ENCODE data around the gene C3orf80. TPM values are rescaled to one million over a fixed set of nuclear protein-coding genes. Genes with fewer than 3 reads are reported as not detected.
"Not testable (repeated sequence)": the region's sequence is repeated elsewhere in the genome, so short reads cannot be mapped to it uniquely, and the experiment has no call there.

Gene C3orf80
- polyA plus RNA-seq, 3 donors: 0.30 to 0.39 (median 0.32) TPM

- no peak for DNase-seq (ENCODE audit: extremely low read depth in 1 of 11, low read depth in 9 of 11, low spot score in 4 of 11)
These were observed 24.9 kb upstream of the C3orf80 start for GRCh38 chr3:160200353-160200752.

- DNase-seq (ENCODE audit: extremely low read depth in 1 of 11, low read depth in 9 of 11, low spot score in 4 of 11): not testable (repeated sequence)
These were observed 20.7 kb upstream of the C3orf80 start for GRCh38 chr3:160204396-160205011.

- no peak for DNase-seq (ENCODE audit: extremely low read depth in 1 of 11, low read depth in 9 of 11, low spot score in 4 of 11)
These were observed 19.6 kb upstream of the C3orf80 start for GRCh38 chr3:160205606-160206005.

GRCh38 chr3:160210341-160210740, 14.9 kb upstream of the C3orf80 start:
- no peak for DNase-seq (ENCODE audit: extremely low read depth in 1 of 11, low read depth in 9 of 11, low spot score in 4 of 11)

GRCh38 chr3:160210799-160211221, 14.4 kb upstream of the C3orf80 start:
- no peak for DNase-seq (ENCODE audit: extremely low read depth in 1 of 11, low read depth in 9 of 11, low spot score in 4 of 11)

- no peak for DNase-seq (ENCODE audit: extremely low read depth in 1 of 11, low read depth in 9 of 11, low spot score in 4 of 11)
These were observed 12.0 kb upstream of the C3orf80 start for GRCh38 chr3:160213191-160213590.

- DNase-seq (ENCODE audit: extremely low read depth in 1 of 11, low read depth in 9 of 11, low spot score in 4 of 11): no peak
These were observed 7.5 kb upstream of the C3orf80 start for GRCh38 chr3:160217675-160218074.

GRCh38 chr3:160218136-160218535, 7.1 kb upstream of the C3orf80 start:
- no peak for DNase-seq (ENCODE audit: extremely low read depth in 1 of 11, low read depth in 9 of 11, low spot score in 4 of 11)

GRCh38 chr3:160220038-160220437, 5.2 kb upstream of the C3orf80 start:
- no peak for DNase-seq (ENCODE audit: extremely low read depth in 1 of 11, low read depth in 9 of 11, low spot score in 4 of 11)

- DNase-seq (ENCODE audit: extremely low read depth in 1 of 11, low read depth in 9 of 11, low spot score in 4 of 11): no peak
These were observed 4.2 kb upstream of the C3orf80 start for GRCh38 chr3:160221019-160221418.

GRCh38 chr3:160224256-160224655, 966 bp upstream of the C3orf80 start:
- DNase-seq (ENCODE audit: extremely low read depth in 1 of 11, low read depth in 9 of 11, low spot score in 4 of 11): peak in 2 of 11 donors; percentile 2 to 3

- DNase-seq (ENCODE audit: extremely low read depth in 1 of 11, low read depth in 9 of 11, low spot score in 4 of 11): no peak
These were observed 429 bp upstream of the C3orf80 start for GRCh38 chr3:160224811-160225175.

GRCh38 chr3:160226026-160226907, 1.0 kb downstream of the C3orf80 start:
- DNase-seq (ENCODE audit: extremely low read depth in 1 of 11, low read depth in 9 of 11, low spot score in 4 of 11): peak in 3 of 11 donors; percentile 7 to 15 (median 14)

- no peak for DNase-seq (ENCODE audit: extremely low read depth in 1 of 11, low read depth in 9 of 11, low spot score in 4 of 11)
These were observed 2.2 kb downstream of the C3orf80 start for GRCh38 chr3:160227419-160227818.

GRCh38 chr3:160232014-160232413, 6.8 kb downstream of the C3orf80 start:
- DNase-seq (ENCODE audit: extremely low read depth in 1 of 11, low read depth in 9 of 11, low spot score in 4 of 11): no peak

GRCh38 chr3:160240719-160241118, 15.5 kb downstream of the C3orf80 start:
- DNase-seq (ENCODE audit: extremely low read depth in 1 of 11, low read depth in 9 of 11, low spot score in 4 of 11): not testable (repeated sequence)

- no peak for DNase-seq (ENCODE audit: extremely low read depth in 1 of 11, low read depth in 9 of 11, low spot score in 4 of 11)
These were observed 20.1 kb downstream of the C3orf80 start for GRCh38 chr3:160245261-160245800.

GRCh38 chr3:160247766-160248165, 22.5 kb downstream of the C3orf80 start:
- no peak for DNase-seq (ENCODE audit: extremely low read depth in 1 of 11, low read depth in 9 of 11, low spot score in 4 of 11)

GRCh38 chr3:160253298-160253697, 28.1 kb downstream of the C3orf80 start:
- DNase-seq (ENCODE audit: extremely low read depth in 1 of 11, low read depth in 9 of 11, low spot score in 4 of 11): no peak

GRCh38 chr3:160257606-160258005, 32.4 kb downstream of the C3orf80 start:
- no peak for DNase-seq (ENCODE audit: extremely low read depth in 1 of 11, low read depth in 9 of 11, low spot score in 4 of 11)

Measured in renal cortex interstitium (tissue), 11 donors.